DND-41 (cell line): ENCODE results near the gene EPHB1.

Experiments
- ATAC-seq: fragments of 200-7000 bp; cut with Tn5 transposase; 3 replicates; pipeline ENCODE4 v1.9.1; 2021; ENCODE audit warnings: low read depth; ENCODE audit not compliant: insufficient read depth
- DNase-seq: peaks from one replicate; pipeline ENCODE4 v3.0.0-alpha.2; 2020
- H2AFZ ChIP-seq: 2 replicates; pipeline ENCODE4 v1.6.0; 2012; ENCODE audit warnings: low read depth, low read length
- H3K27ac ChIP-seq: 2 replicates; pipeline ENCODE4 v1.5.1; 2012; ENCODE audit warnings: low read length, inconsistent platforms
- H3K27me3 ChIP-seq: fragments of 200-600 bp; sonication (generic); 2 replicates; pipeline ENCODE4 v1.6.0; 2012; ENCODE audit warnings: low read length, mild to moderate bottlenecking, inconsistent platforms; ENCODE audit not compliant: insufficient read depth, poor library complexity
- H3K36me3 ChIP-seq: 2 replicates; pipeline ENCODE4 v1.5.1; 2012; ENCODE audit warnings: low read length, inconsistent platforms; ENCODE audit not compliant: insufficient read depth
- H3K4me1 ChIP-seq: 2 replicates; pipeline ENCODE4 v1.5.1; 2012; ENCODE audit warnings: mild to moderate bottlenecking, low read length; ENCODE audit not compliant: insufficient read depth
- H3K4me2 ChIP-seq: 2 replicates; pipeline ENCODE4 v1.6.0; 2012; ENCODE audit warnings: mild to moderate bottlenecking, moderate library complexity, low read length, inconsistent platforms; ENCODE audit not compliant: insufficient read depth
- H3K4me3 ChIP-seq, 2 experiments: fragments of 200-600 bp in 1 of 2; shearing (Covaris generic) in 1 of 2; 2 replicates each; pipeline ENCODE4 v1.5.1; 2012 to 2016; ENCODE audit warnings: inconsistent platforms in 2 of 2, low read length in 2 of 2, mild to moderate bottlenecking in 2 of 2, low read depth in 1 of 2, moderate library complexity in 1 of 2
- H3K79me2 ChIP-seq: 2 replicates; pipeline ENCODE4 v1.6.0; 2012; ENCODE audit warnings: low read length, inconsistent platforms; ENCODE audit not compliant: insufficient read depth
- H3K9ac ChIP-seq: 2 replicates; pipeline ENCODE4 v1.6.0; 2012; ENCODE audit warnings: low read depth, mild to moderate bottlenecking, inconsistent platforms, low read length, moderate library complexity
- H3K9me3 ChIP-seq: 2 replicates; pipeline ENCODE4 v1.5.1; 2012; ENCODE audit warnings: low read length, moderate library complexity, mild to moderate bottlenecking, inconsistent platforms; ENCODE audit not compliant: insufficient read depth, severe bottlenecking
- H4K20me1 ChIP-seq: 2 replicates; pipeline ENCODE4 v1.6.0; 2012; ENCODE audit warnings: low read length; ENCODE audit not compliant: insufficient read depth
- EZH2 ChIP-seq: IDR thresholded peaks from 3 replicates; pipeline ENCODE4 v1.6.1; 2012; ENCODE audit warnings: borderline replicate concordance, low read depth, mild to moderate bottlenecking, moderate library complexity, low read length, inconsistent platforms; ENCODE audit not compliant: severe bottlenecking
- TF ChIP-seq, protein P1 (sequence below): IDR thresholded peaks from 2 replicates; pipeline ENCODE4 v1.5.1; 2012; ENCODE audit warnings: borderline replicate concordance, low read length, moderate library complexity, mild to moderate bottlenecking; ENCODE audit not compliant: poor library complexity, severe bottlenecking; ENCODE audit errors: extremely low read depth

EPHB1 gene

GRCh38 chr3:134757549-134758069 lies 37.5 kb upstream of the EPHB1 start:
- no peak overlapping the region for H3K4me3 ChIP-seq
- no peaks in the 10 kb centered on the region for H4K20me1 ChIP-seq
- no peak overlapping the region for H3K4me2 ChIP-seq
- H3K9me3 ChIP-seq = no peaks in the 10 kb centered on the region
- no peak for TF ChIP-seq EZH2
- TF ChIP-seq, protein P1, sequence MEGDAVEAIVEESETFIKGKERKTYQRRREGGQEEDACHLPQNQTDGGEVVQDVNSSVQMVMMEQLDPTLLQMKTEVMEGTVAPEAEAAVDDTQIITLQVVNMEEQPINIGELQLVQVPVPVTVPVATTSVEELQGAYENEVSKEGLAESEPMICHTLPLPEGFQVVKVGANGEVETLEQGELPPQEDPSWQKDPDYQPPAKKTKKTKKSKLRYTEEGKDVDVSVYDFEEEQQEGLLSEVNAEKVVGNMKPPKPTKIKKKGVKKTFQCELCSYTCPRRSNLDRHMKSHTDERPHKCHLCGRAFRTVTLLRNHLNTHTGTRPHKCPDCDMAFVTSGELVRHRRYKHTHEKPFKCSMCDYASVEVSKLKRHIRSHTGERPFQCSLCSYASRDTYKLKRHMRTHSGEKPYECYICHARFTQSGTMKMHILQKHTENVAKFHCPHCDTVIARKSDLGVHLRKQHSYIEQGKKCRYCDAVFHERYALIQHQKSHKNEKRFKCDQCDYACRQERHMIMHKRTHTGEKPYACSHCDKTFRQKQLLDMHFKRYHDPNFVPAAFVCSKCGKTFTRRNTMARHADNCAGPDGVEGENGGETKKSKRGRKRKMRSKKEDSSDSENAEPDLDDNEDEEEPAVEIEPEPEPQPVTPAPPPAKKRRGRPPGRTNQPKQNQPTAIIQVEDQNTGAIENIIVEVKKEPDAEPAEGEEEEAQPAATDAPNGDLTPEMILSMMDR = no peak
- DNase-seq (no peak), ATAC-seq (no peak)
- H3K27ac ChIP-seq = no peak overlapping the region
- no peak overlapping the region for H2AFZ ChIP-seq
- H3K4me1 ChIP-seq = no peaks in the 10 kb centered on the region
- H3K27me3 ChIP-seq = peaks cover 5% of the 10 kb centered on the region
- no peaks in the 10 kb centered on the region for H3K79me2 ChIP-seq
- no peak overlapping the region for H3K9ac ChIP-seq
- no peaks in the 10 kb centered on the region for H3K36me3 ChIP-seq

GRCh38 chr3:134761213-134761612 lies 33.8 kb upstream of the EPHB1 start:
- H3K9ac ChIP-seq = no peak overlapping the region
- peaks cover 5% of the 10 kb centered on the region for H3K27me3 ChIP-seq
- H3K4me1 ChIP-seq = no peaks in the 10 kb centered on the region
- no peak for TF ChIP-seq EZH2
- TF ChIP-seq, protein P1 = no peak
- no peak overlapping the region for H3K4me3 ChIP-seq
- H4K20me1 ChIP-seq = no peaks in the 10 kb centered on the region
- H3K9me3 ChIP-seq = no peaks in the 10 kb centered on the region
- H2AFZ ChIP-seq = no peak overlapping the region
- no peaks in the 10 kb centered on the region for H3K79me2 ChIP-seq
- no peaks in the 10 kb centered on the region for H3K36me3 ChIP-seq
- DNase-seq (no peak), ATAC-seq (no peak)
- no peak overlapping the region for H3K4me2 ChIP-seq
- no peak overlapping the region for H3K27ac ChIP-seq

GRCh38 chr3:134762016-134762415 lies 33.0 kb upstream of the EPHB1 start:
- no peaks in the 10 kb centered on the region for H3K36me3 ChIP-seq
- TF ChIP-seq EZH2 = no peak
- TF ChIP-seq, protein P1 = no peak
- H3K27ac ChIP-seq = no peak overlapping the region
- no peaks in the 10 kb centered on the region for H3K9me3 ChIP-seq
- no peak overlapping the region for H3K4me2 ChIP-seq
- ATAC-seq (no peak), DNase-seq (no peak)
- H3K4me1 ChIP-seq = no peaks in the 10 kb centered on the region
- H3K27me3 ChIP-seq = peaks cover 1% of the 10 kb centered on the region
- H3K9ac ChIP-seq = no peak overlapping the region
- H3K79me2 ChIP-seq = no peaks in the 10 kb centered on the region
- H3K4me3 ChIP-seq = no peak overlapping the region
- H2AFZ ChIP-seq = no peak overlapping the region
- H4K20me1 ChIP-seq = no peaks in the 10 kb centered on the region

DNA sequence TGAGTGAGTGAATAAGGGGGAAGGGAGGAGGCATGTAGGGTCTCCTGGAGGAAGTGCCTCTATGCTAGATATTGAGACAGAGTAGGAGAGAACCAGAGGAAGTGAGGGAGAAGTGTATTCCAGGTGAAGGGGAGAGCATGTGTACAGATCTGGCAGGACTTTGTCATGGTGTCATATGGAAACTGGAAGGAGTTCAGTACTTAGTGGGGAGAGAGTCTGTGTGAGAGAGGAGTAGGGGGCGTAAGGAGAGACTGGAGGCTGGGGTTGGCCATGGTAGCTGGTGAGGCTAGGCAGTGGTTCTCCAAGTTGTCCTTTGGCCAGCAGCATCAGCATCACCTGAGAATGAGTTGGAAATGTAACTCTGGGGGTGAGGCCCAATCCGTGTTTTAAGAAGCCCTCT lies 29.6 kb upstream of the EPHB1 start:
- ATAC-seq (no peak), DNase-seq (no peak)
- H3K4me3 ChIP-seq = no peak overlapping the region
- no peaks in the 10 kb centered on the region for H3K79me2 ChIP-seq
- no peaks in the 10 kb centered on the region for H3K9me3 ChIP-seq
- H3K27ac ChIP-seq = no peak overlapping the region
- H3K27me3 ChIP-seq = peaks cover 2% of the 10 kb centered on the region
- no peaks in the 10 kb centered on the region for H3K4me1 ChIP-seq
- H4K20me1 ChIP-seq = no peaks in the 10 kb centered on the region
- no peak overlapping the region for H2AFZ ChIP-seq
- no peaks in the 10 kb centered on the region for H3K36me3 ChIP-seq
- TF ChIP-seq, protein P1 = no peak
- TF ChIP-seq EZH2 = no peak
- no peak overlapping the region for H3K4me2 ChIP-seq
- no peak overlapping the region for H3K9ac ChIP-seq
